GM11168 (cell line): ENCODE measurements around the gene TSPY1.
"Not testable (repeated sequence)": the region's sequence is repeated elsewhere in the genome, so short reads cannot be mapped to it uniquely, and the experiment has no call there.

Experiments
- in situ Hi-C: fragments of 300-500 bp; cut with MboI; formaldehyde crosslinking; loops from one replicate; pipeline ENCODE4 v1.12.0; 2022; ENCODE audit warnings: low sequenced_read_pairs; ENCODE audit not compliant: unreplicated experiment

The TSPY1 gene

GRCh38 chrY:9466655-9467054 lies at the start of gene TSPY1:
Gene TSPY1, plus strand, starts transcription at chrY:9466955. Its CDS starts 46 bp downstream, at chrY:9467001.
- in situ Hi-C loops = not testable (repeated sequence)

- in situ Hi-C loops = not testable (repeated sequence)
These were observed 20.2 kb downstream of the TSPY1 start, which contains the start of gene TSPY9 for GRCh38 chrY:9486967-9487366. Gene TSPY9, plus strand, starts transcription at chrY:9487267. Its CDS starts 46 bp downstream, at chrY:9487313.

- in situ Hi-C loops = not testable (repeated sequence)
These were observed 37.6 kb downstream of the TSPY1 start for GRCh38 chrY:9504396-9504795.

GRCh38 chrY:9516287-9516686 lies 49.5 kb downstream of the TSPY1 start:
- in situ Hi-C loops = not testable (repeated sequence)
